ENCODE measurements around the gene LIN9. TPM values are rescaled to one million over a fixed set of nuclear protein-coding genes. Genes with fewer than 3 reads are reported as not detected.

Gene LIN9
- polyA plus RNA-seq, 3 donors from 2014 or later = 0.94 to 3.1 (median 1.8) TPM

- peaks cover 0 to 3% (median 0%) of the 10 kb centered on the region in 6 donors for H3K9me3 Mint-ChIP-seq
Measured at GRCh38 chr1:226309398-226310244, 657 bp upstream of the LIN9 start.

GRCh38 chr1:226308166-226308722, 720 bp downstream of the LIN9 start:
- no peak for DNase-seq
- Mint-ChIP-seq H3K27ac (peak overlapping the region in 5 of 6 donors; percentile 32 to 68 (median 49)), H3K27me3 (ENCODE audit: low read depth in 3 of 3) (peaks cover 2 to 10% (median 6%) of the 10 kb centered on the region in 3 donors), H3K9me3 (peaks cover 0 to 3% (median 0%) of the 10 kb centered on the region in 6 donors), H3K36me3 (no peaks in the 10 kb centered on the region), H3K4me3 (peak overlapping the region; percentile 87 to 89 (median 88)), H3K4me1 (peaks cover 9 to 10% of the 10 kb centered on the region in 2 donors)

More at GRCh38 chr1:226309398-226310244, 657 bp upstream of the LIN9 start:
- Mint-ChIP-seq H3K27ac (peak overlapping the region in 2 of 6 donors; percentile 46 to 67), H3K4me3 (peak overlapping the region; percentile 73 to 81 (median 78)), H3K4me1 (peaks cover 8 to 9% of the 10 kb centered on the region in 2 donors), H3K27me3 (ENCODE audit: low read depth in 3 of 3) (peaks cover 2 to 13% (median 10%) of the 10 kb centered on the region in 3 donors), H3K36me3 (no peaks in the 10 kb centered on the region)
- no peak for DNase-seq

GRCh38 chr1:226306425-226306824, 2.5 kb downstream of the LIN9 start:
- Mint-ChIP-seq H3K27me3 (ENCODE audit: low read depth in 3 of 3) (peaks cover 2 to 10% (median 3%) of the 10 kb centered on the region in 3 donors), H3K27ac (no peak overlapping the region), H3K4me3 (no peak overlapping the region), H3K9me3 (peaks cover 0 to 3% (median 0%) of the 10 kb centered on the region in 6 donors), H3K36me3 (no peaks in the 10 kb centered on the region), H3K4me1 (peaks cover 9 to 10% of the 10 kb centered on the region in 2 donors)
- DNase-seq = no peak

GRCh38 chr1:226305184-226305583, 3.8 kb downstream of the LIN9 start:
- Mint-ChIP-seq H3K4me1 (peaks cover 9 to 10% of the 10 kb centered on the region in 2 donors), H3K9me3 (peaks cover 0 to 3% (median 0%) of the 10 kb centered on the region in 6 donors), H3K27me3 (ENCODE audit: low read depth in 3 of 3) (peaks cover 0 to 5% (median 3%) of the 10 kb centered on the region in 3 donors), H3K27ac (no peak overlapping the region), H3K4me3 (no peak overlapping the region), H3K36me3 (no peaks in the 10 kb centered on the region)
- no peak for DNase-seq

- Mint-ChIP-seq H3K27ac (peak overlapping the region in 1 of 6 donors; percentile 70), H3K4me1 (peaks cover 7 to 9% of the 10 kb centered on the region in 2 donors), H3K27me3 (ENCODE audit: low read depth in 3 of 3) (no peaks in the 10 kb centered on the region), H3K36me3 (no peaks in the 10 kb centered on the region), H3K9me3 (peaks cover 0 to 3% (median 0%) of the 10 kb centered on the region in 6 donors), H3K4me3 (no peak overlapping the region)
- DNase-seq = no peak
Measured at GRCh38 chr1:226304291-226304955, 4.5 kb downstream of the LIN9 start.

GRCh38 chr1:226302731-226303130, 6.2 kb downstream of the LIN9 start:
- H3K27ac Mint-ChIP-seq = no peak overlapping the region
- peaks cover 2 to 3% of the 10 kb centered on the region in 2 donors for H3K4me1 Mint-ChIP-seq
- H3K4me3 Mint-ChIP-seq = no peak overlapping the region
- no peaks in the 10 kb centered on the region for H3K27me3 Mint-ChIP-seq (ENCODE audit: low read depth in 3 of 3)
- H3K36me3 Mint-ChIP-seq = peaks cover 3 to 4% (median 3%) of the 10 kb centered on the region in 3 donors
- H3K9me3 Mint-ChIP-seq = peaks cover 0 to 3% (median 0%) of the 10 kb centered on the region in 6 donors
- DNase-seq = no peak

- no peak overlapping the region for H3K27ac Mint-ChIP-seq
Measured at GRCh38 chr1:226296911-226297310, 12.1 kb downstream of the LIN9 start.

GRCh38 chr1:226293553-226293920, 15.4 kb downstream of the LIN9 start:
- H3K4me3 Mint-ChIP-seq = no peak overlapping the region
- DNase-seq = no peak
- peaks cover 0 to 1% (median 0%) of the 10 kb centered on the region in 3 donors for H3K27me3 Mint-ChIP-seq (ENCODE audit: low read depth in 3 of 3)
- H3K4me1 Mint-ChIP-seq = no peaks in the 10 kb centered on the region
- H3K9me3 Mint-ChIP-seq = no peaks in the 10 kb centered on the region
- peaks cover 6 to 14% (median 9%) of the 10 kb centered on the region in 3 donors for H3K36me3 Mint-ChIP-seq
- H3K27ac Mint-ChIP-seq = no peak overlapping the region

More at GRCh38 chr1:226296911-226297310, 12.1 kb downstream of the LIN9 start:
- Mint-ChIP-seq H3K4me3 (no peak overlapping the region), H3K27me3 (ENCODE audit: low read depth in 3 of 3) (no peaks in the 10 kb centered on the region), H3K9me3 (no peaks in the 10 kb centered on the region), H3K36me3 (peaks cover 6 to 18% (median 9%) of the 10 kb centered on the region in 3 donors), H3K4me1 (no peaks in the 10 kb centered on the region)
- DNase-seq = no peak

GRCh38 chr1:226292874-226293552, 16.0 kb downstream of the LIN9 start:
- Mint-ChIP-seq H3K4me3 (no peak overlapping the region), H3K36me3 (peaks cover 6 to 14% (median 9%) of the 10 kb centered on the region in 3 donors), H3K27me3 (ENCODE audit: low read depth in 3 of 3) (peaks cover 0 to 1% (median 0%) of the 10 kb centered on the region in 3 donors)

GRCh38 chr1:226287587-226287986, 21.4 kb downstream of the LIN9 start:
- no peak for DNase-seq
- Mint-ChIP-seq H3K27ac (no peak overlapping the region), H3K4me3 (no peak overlapping the region), H3K27me3 (ENCODE audit: low read depth in 3 of 3) (peaks cover 0 to 1% (median 0%) of the 10 kb centered on the region in 3 donors), H3K9me3 (no peaks in the 10 kb centered on the region), H3K4me1 (no peaks in the 10 kb centered on the region), H3K36me3 (peaks cover 0 to 10% (median 7%) of the 10 kb centered on the region in 3 donors)

More at GRCh38 chr1:226292874-226293552, 16.0 kb downstream of the LIN9 start:
- no peak for DNase-seq
- Mint-ChIP-seq H3K27ac (no peak overlapping the region), H3K9me3 (no peaks in the 10 kb centered on the region), H3K4me1 (no peaks in the 10 kb centered on the region)

GRCh38 chr1:226281058-226281457, 27.9 kb downstream of the LIN9 start:
- peaks cover 5 to 9% (median 7%) of the 10 kb centered on the region in 3 donors for H3K36me3 Mint-ChIP-seq
- no peak for DNase-seq
- H3K27ac Mint-ChIP-seq = no peak overlapping the region
- no peaks in the 10 kb centered on the region for H3K9me3 Mint-ChIP-seq
- H3K4me3 Mint-ChIP-seq = no peak overlapping the region
- no peaks in the 10 kb centered on the region for H3K27me3 Mint-ChIP-seq (ENCODE audit: low read depth in 3 of 3)
- no peaks in the 10 kb centered on the region for H3K4me1 Mint-ChIP-seq

GRCh38 chr1:226279498-226279897, 29.5 kb downstream of the LIN9 start:
- H3K4me1 Mint-ChIP-seq = no peaks in the 10 kb centered on the region
- peaks cover 5 to 7% (median 5%) of the 10 kb centered on the region in 3 donors for H3K36me3 Mint-ChIP-seq
- no peaks in the 10 kb centered on the region for H3K9me3 Mint-ChIP-seq
- no peak for DNase-seq
- H3K4me3 Mint-ChIP-seq = no peak overlapping the region
- H3K27ac Mint-ChIP-seq = no peak overlapping the region
- H3K27me3 Mint-ChIP-seq (ENCODE audit: low read depth in 3 of 3) = no peaks in the 10 kb centered on the region

GRCh38 chr1:226277897-226278296, 31.1 kb downstream of the LIN9 start:
- Mint-ChIP-seq H3K4me3 (no peak overlapping the region), H3K9me3 (no peaks in the 10 kb centered on the region), H3K27me3 (ENCODE audit: low read depth in 3 of 3) (no peaks in the 10 kb centered on the region), H3K27ac (no peak overlapping the region), H3K36me3 (peaks cover 5 to 7% (median 5%) of the 10 kb centered on the region in 3 donors), H3K4me1 (no peaks in the 10 kb centered on the region)
- no peak for DNase-seq

Measured in immature natural killer cell (primary cell).